HepG2 (cell line): Measurements from ENCODE around the gene PDGFB. TPM values are rescaled to one million over a fixed set of nuclear protein-coding genes. Genes with fewer than 3 reads are reported as not detected.

Experiments
- ATF7-NPFF ChIP-seq: sonication (generic); formaldehyde crosslinking; IDR thresholded peaks from 2 replicates; pipeline ENCODE4 v1.8.1; 2023; ENCODE audit warnings: mild to moderate bottlenecking, low read depth, missing genetic modification reagents, moderate library complexity
- CREB1 ChIP-seq, 2 experiments: fragments of 450-650 bp in 1 of 2; IDR thresholded peaks; 2 replicates each; pipeline ENCODE4 v1.6.1; 2016 to 2017; ENCODE audit warnings: control low read depth in 1 of 2, mild to moderate bottlenecking in 1 of 2, missing compliant biosample characterization in 1 of 2, missing genetic modification characterization in 1 of 2
- MED13 ChIP-seq: sonication (generic); formaldehyde crosslinking; IDR thresholded peaks from 2 replicates; pipeline ENCODE4 v1.5.0; 2020; ENCODE audit warnings: missing genetic modification reagents
- PPARG ChIP-seq: conservative IDR thresholded peaks from 2 replicates; pipeline ENCODE4 v1.6.1; 2016; ENCODE audit warnings: missing biosample characterization, missing genetic modification reagents
- RFX3 ChIP-seq: IDR thresholded peaks from 2 replicates; pipeline ENCODE4 v1.6.1; 2016; ENCODE audit warnings: missing biosample characterization, missing genetic modification reagents
- TGIF2 ChIP-seq: IDR thresholded peaks from 2 replicates; pipeline ENCODE4 v1.6.1; 2016; ENCODE audit warnings: control low read depth, missing compliant biosample characterization
- TRIM24 ChIP-seq: sonication (generic); formaldehyde crosslinking; IDR thresholded peaks from 2 replicates; pipeline ENCODE4 v1.8.0; 2022; ENCODE audit warnings: mild to moderate bottlenecking, missing genetic modification reagents
- ZC3H13 ChIP-seq: sonication (generic); formaldehyde crosslinking; IDR thresholded peaks from 2 replicates; pipeline ENCODE4 v1.8.1; 2023; ENCODE audit warnings: mild to moderate bottlenecking, missing genetic modification reagents, moderate library complexity
- ZFP1 ChIP-seq: IDR thresholded peaks from 2 replicates; pipeline ENCODE4 v1.6.1; 2016
- ZFP37 ChIP-seq: sonication (generic); formaldehyde crosslinking; IDR thresholded peaks from 2 replicates; pipeline ENCODE4 v1.4.0; 2020; ENCODE audit warnings: missing genetic modification reagents, borderline replicate concordance
- ZIK1 ChIP-seq: sonication (generic); formaldehyde crosslinking; IDR thresholded peaks from 2 replicates; pipeline ENCODE4 v1.5.0; 2020; ENCODE audit warnings: mild to moderate bottlenecking, low read depth, missing genetic modification reagents, borderline replicate concordance
- ZNF12 ChIP-seq: sonication (generic); formaldehyde crosslinking; IDR thresholded peaks from 2 replicates; pipeline ENCODE4 v1.5.0; 2020; ENCODE audit warnings: missing genetic modification reagents
- ZNF234 ChIP-seq: sonication (generic); formaldehyde crosslinking; conservative IDR thresholded peaks from 2 replicates; pipeline ENCODE4 v1.5.1; 2020; ENCODE audit warnings: mild to moderate bottlenecking, missing genetic modification reagents
- ZNF264 ChIP-seq: sonication (generic); formaldehyde crosslinking; IDR thresholded peaks from 2 replicates; pipeline ENCODE4 v1.4.0; 2020; ENCODE audit warnings: missing genetic modification reagents
- ZNF431 ChIP-seq: sonication (generic); formaldehyde crosslinking; IDR thresholded peaks from 2 replicates; pipeline ENCODE4 v1.9.0; 2022; ENCODE audit warnings: missing genetic modification reagents, low read depth, mild to moderate bottlenecking, borderline replicate concordance
- ZNF776 ChIP-seq: sonication (generic); formaldehyde crosslinking; IDR thresholded peaks from 2 replicates; pipeline ENCODE4 v1.4.0; 2020; ENCODE audit warnings: mild to moderate bottlenecking, missing genetic modification reagents
- polyA plus RNA-seq, 8 experiments: library from polyadenylated mRNA; depleted of rRNA in 3 of 8; stranded (reverse) in 7 of 8; unstranded in 1 of 8; fragments of >200 nt; fragmentation: Illumina TruSeq in 4 of 8; extraction: Trizol in 4 of 8; gene quantifications; 2 replicates each; pipeline versions ENCODE4 v1.2.1 to v1.2.3, GENCODE V29; 2011 to 2016; ENCODE audit warnings: low read depth in 4 of 8, missing spikeins in 1 of 8, mixed read lengths in 1 of 8; ENCODE audit not compliant: insufficient read depth in 1 of 8
- total RNA-seq, 5 experiments: library from RNA; depleted of rRNA; stranded (reverse); fragments of >200 nt; fragmentation: Illumina TruSeq; extraction: Trizol; gene quantifications; 2 replicates each; pipeline ENCODE4 v1.2.3, GENCODE V29; 2016; ENCODE audit warnings: low read depth in 1 of 5
- TF ChIP-seq, protein P1 (sequence below): sonication (generic); formaldehyde crosslinking; IDR thresholded peaks from 2 replicates; pipeline ENCODE4 v1.5.1; 2020; ENCODE audit warnings: mild to moderate bottlenecking, missing genetic modification reagents, borderline replicate concordance
- TF ChIP-seq, protein P2 (sequence below): sonication (generic); formaldehyde crosslinking; IDR thresholded peaks from 2 replicates; pipeline ENCODE4 v1.5.1; 2020; ENCODE audit warnings: missing genetic modification reagents, mild to moderate bottlenecking, borderline replicate concordance
- TF ChIP-seq, protein P3 (sequence below): sonication (generic); formaldehyde crosslinking; IDR thresholded peaks from 2 replicates; pipeline ENCODE4 v1.5.0; 2020; ENCODE audit warnings: missing genetic modification reagents
- TF ChIP-seq, protein P4 (sequence below): sonication (generic); formaldehyde crosslinking; IDR thresholded peaks from 2 replicates; pipeline ENCODE4 v1.5.0; 2020; ENCODE audit warnings: mild to moderate bottlenecking, missing genetic modification reagents, borderline replicate concordance
- TF ChIP-seq, protein P5 (sequence below): sonication (generic); formaldehyde crosslinking; IDR thresholded peaks from 2 replicates; pipeline ENCODE4 v1.4.0; 2020; ENCODE audit warnings: missing genetic modification reagents

Gene PDGFB
- total and polyA plus RNA-seq, 2 of the 13 experiments (the other 11 are each of a cell fraction or from before 2014, with no cell fraction given), result 1.4 to 10.1 TPM

DNA sequence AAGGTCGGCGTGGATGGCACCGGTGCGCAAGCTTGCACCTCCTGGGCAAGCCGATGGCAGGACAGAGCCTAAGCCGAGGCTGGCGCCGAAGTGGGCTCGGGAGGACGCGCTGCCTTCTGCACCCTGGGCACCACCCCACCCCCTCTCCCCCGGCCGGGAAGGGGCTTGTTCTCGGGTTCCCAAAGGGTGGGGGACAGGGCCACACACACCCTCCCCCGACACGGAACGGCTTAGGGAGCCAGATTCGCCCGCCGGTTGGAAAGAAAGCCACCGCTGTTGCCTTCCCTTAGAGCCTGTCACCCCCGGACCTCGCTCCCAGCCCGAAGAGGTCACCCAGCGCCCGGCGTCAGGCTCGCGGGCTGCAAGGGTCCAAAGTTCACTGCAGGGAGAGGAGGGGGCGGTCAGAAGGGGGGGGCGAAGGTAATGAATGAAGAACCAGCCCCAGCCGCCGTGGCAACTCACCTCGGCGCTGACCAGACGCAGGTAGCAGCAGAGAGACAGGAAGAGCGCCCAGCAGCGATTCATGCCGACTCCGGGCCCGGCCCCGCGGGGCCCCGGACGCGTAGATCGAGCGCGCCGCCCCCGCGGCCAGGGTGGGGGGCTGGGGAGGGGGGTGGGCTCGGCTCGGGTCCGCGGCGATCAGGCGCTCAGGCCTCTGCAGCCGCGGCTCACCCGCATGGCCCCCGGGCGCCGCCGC lies 1.2 kb downstream of the PDGFB start (continued):
- TF ChIP-seq ZIK1 (CRISPR knock-in tag) (no peak), PPARG (CRISPR knock-in tag) (no peak), ZFP37 (no peak), MED13 (no peak), TGIF2 (CRISPR knock-in tag) (0 out of 2 replicates have a peak, but pooled peaks have one; percentile 35), TRIM24 (no peak), ZNF776 (CRISPR knock-in tag) (no peak), ZNF431 (CRISPR knock-in tag) (no peak), ZNF264 (CRISPR knock-in tag) (no peak), RFX3 (CRISPR knock-in tag) (no peak), ZNF12 (CRISPR knock-in tag) (no peak), ZC3H13 (peak; percentile 89), CREB1 (IDR thresholded peaks at IDR 0.05) (no peak), CREB1 (CRISPR knock-in tag; IDR thresholded peaks at IDR 0.05) (no peak), ZNF234 (no peak), ATF7-NPFF (CRISPR knock-in tag) (peak; percentile 56; the same call in 1 of the 2 replicates), ZFP1 (CRISPR knock-in tag) (no peak)
- TF ChIP-seq, protein P1, sequence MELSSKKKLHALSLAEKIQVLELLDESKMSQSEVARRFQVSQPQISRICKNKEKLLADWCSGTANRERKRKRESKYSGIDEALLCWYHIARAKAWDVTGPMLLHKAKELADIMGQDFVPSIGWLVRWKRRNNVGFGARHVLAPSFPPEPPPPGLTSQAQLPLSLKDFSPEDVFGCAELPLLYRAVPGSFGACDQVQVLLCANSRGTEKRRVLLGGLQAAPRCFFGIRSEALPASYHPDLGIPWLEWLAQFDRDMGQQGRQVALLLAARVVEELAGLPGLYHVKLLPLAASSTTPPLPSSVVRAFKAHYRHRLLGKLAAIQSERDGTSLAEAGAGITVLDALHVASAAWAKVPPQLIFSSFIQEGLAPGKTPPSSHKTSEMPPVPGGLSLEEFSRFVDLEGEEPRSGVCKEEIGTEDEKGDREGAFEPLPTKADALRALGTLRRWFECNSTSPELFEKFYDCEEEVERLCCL (CRISPR knock-in tag), result no peak
- TF ChIP-seq, protein P2, sequence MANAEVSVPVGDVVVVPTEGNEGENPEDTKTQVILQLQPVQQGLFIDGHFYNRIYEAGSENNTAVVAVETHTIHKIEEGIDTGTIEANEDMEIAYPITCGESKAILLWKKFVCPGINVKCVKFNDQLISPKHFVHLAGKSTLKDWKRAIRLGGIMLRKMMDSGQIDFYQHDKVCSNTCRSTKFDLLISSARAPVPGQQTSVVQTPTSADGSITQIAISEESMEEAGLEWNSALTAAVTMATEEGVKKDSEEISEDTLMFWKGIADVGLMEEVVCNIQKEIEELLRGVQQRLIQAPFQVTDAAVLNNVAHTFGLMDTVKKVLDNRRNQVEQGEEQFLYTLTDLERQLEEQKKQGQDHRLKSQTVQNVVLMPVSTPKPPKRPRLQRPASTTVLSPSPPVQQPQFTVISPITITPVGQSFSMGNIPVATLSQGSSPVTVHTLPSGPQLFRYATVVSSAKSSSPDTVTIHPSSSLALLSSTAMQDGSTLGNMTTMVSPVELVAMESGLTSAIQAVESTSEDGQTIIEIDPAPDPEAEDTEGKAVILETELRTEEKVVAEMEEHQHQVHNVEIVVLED (CRISPR knock-in tag), result no peak
- TF ChIP-seq, protein P3, sequence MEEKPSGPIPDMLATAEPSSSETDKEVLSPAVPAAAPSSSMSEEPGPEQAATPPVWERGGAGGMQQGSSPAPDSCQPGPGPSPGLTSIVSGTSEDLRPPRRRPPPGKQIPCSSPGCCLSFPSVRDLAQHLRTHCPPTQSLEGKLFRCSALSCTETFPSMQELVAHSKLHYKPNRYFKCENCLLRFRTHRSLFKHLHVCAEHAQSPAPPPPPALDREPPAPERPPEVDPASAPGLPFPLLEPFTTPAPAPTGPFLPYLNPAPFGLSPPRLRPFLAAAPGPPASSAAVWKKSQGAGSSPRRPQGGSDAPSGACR (CRISPR knock-in tag), result no peak
- TF ChIP-seq, protein P4, sequence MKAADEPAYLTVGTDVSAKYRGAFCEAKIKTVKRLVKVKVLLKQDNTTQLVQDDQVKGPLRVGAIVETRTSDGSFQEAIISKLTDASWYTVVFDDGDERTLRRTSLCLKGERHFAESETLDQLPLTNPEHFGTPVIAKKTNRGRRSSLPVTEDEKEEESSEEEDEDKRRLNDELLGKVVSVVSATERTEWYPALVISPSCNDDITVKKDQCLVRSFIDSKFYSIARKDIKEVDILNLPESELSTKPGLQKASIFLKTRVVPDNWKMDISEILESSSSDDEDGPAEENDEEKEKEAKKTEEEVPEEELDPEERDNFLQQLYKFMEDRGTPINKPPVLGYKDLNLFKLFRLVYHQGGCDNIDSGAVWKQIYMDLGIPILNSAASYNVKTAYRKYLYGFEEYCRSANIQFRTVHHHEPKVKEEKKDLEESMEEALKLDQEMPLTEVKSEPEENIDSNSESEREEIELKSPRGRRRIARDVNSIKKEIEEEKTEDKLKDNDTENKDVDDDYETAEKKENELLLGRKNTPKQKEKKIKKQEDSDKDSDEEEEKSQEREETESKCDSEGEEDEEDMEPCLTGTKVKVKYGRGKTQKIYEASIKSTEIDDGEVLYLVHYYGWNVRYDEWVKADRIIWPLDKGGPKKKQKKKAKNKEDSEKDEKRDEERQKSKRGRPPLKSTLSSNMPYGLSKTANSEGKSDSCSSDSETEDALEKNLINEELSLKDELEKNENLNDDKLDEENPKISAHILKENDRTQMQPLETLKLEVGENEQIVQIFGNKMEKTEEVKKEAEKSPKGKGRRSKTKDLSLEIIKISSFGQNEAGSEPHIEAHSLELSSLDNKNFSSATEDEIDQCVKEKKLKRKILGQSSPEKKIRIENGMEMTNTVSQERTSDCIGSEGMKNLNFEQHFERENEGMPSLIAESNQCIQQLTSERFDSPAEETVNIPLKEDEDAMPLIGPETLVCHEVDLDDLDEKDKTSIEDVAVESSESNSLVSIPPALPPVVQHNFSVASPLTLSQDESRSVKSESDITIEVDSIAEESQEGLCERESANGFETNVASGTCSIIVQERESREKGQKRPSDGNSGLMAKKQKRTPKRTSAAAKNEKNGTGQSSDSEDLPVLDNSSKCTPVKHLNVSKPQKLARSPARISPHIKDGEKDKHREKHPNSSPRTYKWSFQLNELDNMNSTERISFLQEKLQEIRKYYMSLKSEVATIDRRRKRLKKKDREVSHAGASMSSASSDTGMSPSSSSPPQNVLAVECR (CRISPR knock-in tag), result peak; percentile 31; the same call in 1 of the 2 replicates
- TF ChIP-seq, protein P5, sequence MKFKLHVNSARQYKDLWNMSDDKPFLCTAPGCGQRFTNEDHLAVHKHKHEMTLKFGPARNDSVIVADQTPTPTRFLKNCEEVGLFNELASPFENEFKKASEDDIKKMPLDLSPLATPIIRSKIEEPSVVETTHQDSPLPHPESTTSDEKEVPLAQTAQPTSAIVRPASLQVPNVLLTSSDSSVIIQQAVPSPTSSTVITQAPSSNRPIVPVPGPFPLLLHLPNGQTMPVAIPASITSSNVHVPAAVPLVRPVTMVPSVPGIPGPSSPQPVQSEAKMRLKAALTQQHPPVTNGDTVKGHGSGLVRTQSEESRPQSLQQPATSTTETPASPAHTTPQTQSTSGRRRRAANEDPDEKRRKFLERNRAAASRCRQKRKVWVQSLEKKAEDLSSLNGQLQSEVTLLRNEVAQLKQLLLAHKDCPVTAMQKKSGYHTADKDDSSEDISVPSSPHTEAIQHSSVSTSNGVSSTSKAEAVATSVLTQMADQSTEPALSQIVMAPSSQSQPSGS (CRISPR knock-in tag), result no peak
